Endothelial cell of hepatic sinusoid (primary cell): ENCODE results near the gene SLC6A16.
"Not testable (repeated sequence)": the region's sequence is repeated elsewhere in the genome, so short reads cannot be mapped to it uniquely, and the experiment has no call there.

Experiments
- in situ Hi-C: cut with HindIII; loops from 2 replicates; pipeline ENCODE4 v1.10.0; 2017; ENCODE audit warnings: low sequenced_read_pairs

The SLC6A16 gene

DNA sequence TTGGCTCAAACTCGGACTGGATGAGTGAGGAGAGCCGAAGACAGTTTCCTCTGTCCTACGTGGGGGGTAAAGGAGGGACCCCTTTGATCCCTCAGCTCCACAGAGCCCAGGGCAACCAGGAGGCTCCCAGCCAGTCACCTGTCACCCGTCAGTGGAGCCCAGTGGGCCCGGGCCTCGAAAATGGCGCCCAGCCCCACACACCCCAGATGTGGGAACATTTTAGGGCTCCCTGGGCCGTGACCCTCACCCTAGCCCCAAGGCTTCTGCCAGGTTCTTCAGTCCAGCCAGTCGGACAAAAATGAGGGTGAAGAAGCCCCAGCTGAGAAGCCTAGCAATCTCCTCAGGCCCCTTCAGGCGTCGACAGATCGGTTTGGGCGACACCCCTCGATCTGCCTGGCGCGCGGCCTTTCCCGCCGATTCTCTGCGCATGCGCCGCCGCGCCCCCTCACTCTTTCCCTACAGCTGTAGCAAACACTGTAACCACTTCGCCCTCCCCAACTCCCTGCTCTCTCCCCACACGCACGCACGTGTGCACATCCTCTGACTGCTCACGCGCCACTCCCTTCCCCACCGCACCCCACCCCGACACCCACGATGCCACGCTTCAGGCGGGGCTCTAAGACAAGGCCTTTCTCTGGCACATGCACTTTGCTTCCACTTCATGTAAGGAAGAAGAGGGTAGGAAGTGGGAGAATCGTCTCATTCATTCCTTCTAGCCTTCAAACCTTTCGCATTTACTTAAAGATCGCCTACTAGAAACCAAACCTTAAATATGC, at the start of gene SLC6A16:
Gene SLC6A16, minus strand, starts transcription at position 391 of the 776 bp plus-strand sequence. CDS start 13,844 bp downstream, outside the sequence.
- in situ Hi-C loops: loop anchor here (5.0 kb wide), 2 partner anchors 38 to 83 kb away; no protein-coding TSS in a partner anchor

DNA sequence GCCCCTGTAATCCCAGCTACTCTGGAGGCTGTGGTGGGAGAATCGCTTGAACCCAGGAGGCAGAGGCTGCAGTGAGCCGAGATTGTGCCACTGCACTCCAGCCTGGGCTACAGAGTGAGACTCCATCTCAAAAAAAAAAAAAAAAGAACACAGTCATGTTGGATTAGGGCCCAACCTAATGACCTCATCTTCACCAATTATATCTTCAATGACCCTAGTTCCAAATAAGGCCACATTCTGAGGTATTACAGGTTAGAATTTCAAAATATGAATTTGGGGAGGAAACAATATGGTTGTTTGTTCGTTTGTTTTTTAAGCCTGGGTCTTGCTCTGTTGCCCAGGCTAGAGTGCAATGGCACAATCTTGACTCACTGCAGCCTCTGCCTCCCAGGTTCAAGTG, 48.2 kb upstream of the SLC6A16 start:
- in situ Hi-C loops: not testable (repeated sequence)

DNA sequence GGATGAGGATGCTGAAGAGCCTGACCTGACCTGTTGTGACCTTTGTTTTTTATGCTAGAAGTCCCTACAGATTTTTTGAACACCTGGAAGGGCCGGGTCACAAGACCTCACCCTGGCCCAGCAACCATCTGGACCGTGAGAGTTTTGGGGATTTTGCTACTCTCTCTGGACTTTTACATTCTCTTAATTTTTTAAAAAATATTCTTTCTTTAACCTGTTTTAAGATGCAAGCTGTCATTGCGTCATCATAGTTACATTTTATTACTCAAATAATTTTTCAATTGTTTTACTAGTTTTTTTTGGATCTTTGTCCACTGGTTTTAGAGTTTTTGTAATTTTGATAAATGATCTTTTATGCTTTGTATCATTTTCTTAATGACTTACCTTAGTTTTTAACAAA, 46.2 kb upstream of the SLC6A16 start:
- in situ Hi-C loops: no loop called here

DNA sequence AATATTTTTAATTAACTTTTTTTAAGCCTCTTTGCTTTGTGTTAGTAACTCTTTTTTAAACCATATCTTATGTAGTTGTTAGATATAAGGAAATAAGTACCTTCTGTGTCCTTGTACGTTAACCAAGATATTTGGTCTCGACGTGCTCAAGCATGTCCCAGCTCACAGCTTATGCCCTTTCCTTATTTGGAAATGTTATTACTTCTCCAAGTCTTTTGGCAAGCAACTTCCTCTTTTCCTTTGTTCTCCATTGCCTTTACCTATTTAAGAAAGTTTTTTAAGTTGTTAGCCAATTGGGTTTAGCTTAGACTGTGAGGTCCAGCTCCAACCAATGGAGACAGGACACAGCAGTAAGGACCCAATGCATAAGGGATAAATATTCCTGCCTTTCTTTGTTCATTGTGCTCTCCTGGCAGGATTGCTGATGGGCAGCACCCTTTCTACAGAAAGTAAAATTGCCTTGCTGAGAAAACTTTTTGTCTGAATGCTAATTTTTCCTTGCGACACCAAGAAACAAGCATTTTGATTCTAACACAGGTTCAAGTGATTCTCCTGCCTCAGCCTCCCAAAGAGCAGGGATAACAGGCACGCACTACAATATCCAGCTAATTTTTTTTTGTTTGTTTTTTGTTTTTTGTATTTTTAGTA, 43.8 kb upstream of the SLC6A16 start:
- in situ Hi-C loops: no loop called here

DNA sequence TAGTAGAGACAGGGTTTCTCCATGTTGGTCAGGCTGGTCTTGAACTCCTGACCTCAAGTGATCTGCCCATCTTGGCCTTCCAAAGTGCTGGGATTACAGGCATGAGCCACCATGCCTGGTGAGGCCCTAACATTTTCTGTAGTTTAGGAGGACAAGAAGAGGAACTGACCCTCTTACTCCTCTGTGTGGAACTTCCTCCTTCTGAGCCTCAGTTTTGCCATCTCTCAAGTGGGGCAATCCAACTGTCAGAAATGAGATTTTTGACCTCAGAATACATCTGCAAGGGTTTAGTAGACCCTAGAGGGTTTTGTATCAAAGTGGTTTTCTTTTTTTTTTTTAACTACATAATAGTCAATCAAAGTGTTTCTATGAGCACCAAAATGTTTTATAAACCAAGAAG, 41.1 kb upstream of the SLC6A16 start:
- in situ Hi-C loops: no loop called here

DNA sequence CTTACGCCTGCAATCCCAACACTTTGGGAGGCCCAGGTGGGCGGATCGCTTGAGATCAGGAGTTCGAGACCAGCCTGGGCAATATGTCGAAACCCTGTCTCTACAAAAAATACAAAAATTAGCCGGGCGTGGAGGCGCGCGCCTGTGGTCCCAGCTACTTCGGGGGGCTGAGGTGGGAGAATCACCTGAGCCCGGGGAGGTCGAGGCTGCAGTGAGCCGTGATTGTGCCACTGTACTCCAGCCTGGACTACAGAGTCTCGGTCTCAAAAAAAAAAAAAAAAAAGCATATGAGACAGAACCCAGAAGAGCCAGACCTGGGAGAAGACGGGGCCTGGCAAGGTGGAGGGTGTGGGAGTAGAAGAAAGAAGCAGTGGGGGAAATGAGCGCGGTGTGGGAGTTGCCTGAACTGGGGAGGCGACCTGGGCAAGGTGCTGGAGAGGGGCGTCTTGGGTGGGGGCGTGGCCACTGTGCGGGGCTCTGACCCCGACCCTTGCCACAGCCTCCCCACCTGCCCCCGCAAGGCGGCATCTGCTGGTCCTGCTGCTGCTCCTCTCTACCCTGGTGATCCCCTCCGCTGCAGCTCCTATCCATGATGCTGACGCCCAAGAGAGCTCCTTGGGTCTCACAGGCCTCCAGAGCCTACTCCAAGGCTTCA, 39.2 kb upstream of the SLC6A16 start:
- in situ Hi-C loops: no loop called here

DNA sequence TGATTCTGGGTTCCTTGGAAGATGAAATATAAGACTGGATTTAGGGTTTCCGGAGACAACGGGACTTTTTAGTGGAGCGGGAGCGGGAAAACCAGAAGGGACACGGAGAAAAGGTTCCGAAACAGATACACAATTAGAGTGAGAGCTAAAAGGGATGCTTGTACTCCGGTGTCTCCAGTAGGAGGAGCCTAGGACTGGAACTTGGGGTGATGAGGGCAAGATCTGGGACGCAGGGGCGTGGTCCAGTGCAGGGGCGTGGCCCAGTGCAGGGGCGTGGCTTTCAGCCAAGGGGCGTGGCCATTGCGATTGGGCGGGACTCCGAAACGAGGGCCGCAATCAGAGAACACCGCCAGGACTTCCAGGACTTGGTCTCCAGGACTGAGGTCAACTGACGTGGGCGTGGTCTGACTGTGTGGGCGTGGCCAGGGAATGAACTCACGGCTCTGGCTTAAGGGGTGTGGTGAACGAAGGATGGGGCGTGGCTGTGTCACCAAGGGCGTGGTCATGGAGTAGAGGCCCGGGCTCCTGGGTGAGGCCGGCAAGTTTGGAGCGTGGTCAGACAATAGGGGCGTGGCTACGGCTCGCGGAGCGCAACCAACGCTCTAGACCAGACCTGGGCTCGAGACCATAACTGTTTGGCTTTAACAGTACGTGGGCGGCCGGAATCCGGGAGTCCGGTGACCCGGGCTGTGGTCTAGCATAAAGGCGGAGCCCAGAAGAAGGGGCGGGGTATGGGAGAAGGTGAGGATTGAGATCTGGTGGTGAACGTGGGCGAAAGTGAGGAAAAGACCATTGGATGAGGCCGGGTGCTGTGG, 38.5 kb upstream of the SLC6A16 start, which contains the start of gene DKKL1:
Gene DKKL1, plus strand, starts transcription at position 610 of the 815 bp plus-strand sequence. Its CDS starts 122 bp downstream, at position 732.
- in situ Hi-C loops: no loop called here

DNA sequence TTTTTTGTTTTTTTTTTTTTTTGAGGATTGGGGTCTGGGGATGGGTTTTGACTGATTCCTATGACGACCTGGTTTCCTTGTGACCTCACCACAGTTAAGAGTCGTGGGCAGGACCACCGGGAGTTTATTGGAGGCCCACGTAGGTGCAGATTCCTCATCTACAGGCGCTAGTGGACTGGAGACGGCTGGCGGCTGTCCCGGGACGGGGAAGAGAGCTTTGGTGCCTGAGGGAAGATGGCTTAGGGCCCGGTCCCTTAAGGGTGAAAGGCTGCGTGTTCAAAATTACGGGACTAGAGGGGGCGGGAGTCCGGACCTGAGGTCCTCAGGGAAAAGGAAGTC, 37.9 kb upstream of the SLC6A16 start:
- in situ Hi-C loops: no loop called here

DNA sequence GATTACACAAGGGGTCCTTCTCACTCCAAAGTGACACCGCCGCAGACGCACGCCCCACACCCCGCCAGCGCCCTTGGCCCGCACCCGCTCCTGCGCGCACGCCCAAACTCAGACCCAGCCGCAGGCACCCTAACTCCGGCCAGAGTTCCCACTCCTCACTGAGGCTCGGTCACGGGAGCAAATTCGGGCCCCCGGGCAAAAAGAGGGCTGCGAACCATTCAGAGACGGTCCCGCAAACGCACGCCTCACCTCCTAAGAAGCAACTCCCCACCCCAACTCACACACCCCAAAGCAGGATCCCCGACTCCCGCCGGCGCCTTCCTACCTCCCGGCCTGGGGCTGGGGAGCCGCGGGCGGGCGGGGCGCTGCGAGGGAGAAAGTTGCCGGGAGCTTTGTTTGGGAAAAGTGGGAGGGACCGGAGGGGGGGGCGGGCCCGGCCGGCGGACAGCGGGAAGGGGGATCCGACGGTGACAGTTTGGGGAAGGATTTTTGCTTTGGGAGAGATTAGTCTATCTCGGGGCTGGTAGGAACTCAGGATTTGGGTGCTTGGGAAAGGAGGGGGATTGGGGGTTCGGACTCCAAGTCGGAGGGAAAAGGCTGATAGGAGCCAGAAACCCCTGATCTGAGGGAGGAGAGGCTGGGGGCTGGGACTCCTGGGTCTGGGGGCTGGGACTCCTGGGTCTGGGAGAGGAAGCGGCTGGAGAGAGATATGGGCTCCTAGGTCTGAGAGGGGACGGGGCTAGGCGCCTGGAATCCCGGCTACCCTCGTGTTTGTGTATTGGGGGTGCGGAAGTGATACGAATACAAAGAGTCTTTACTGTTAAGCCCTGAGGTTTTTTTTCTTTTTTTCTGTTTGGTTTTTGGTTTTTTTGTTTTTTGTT, 37.3 kb upstream of the SLC6A16 start, which contains the start of gene TEAD2:
Gene TEAD2, minus strand, starts transcription at position 369 of the 881 bp plus-strand sequence. CDS start 2,341 bp downstream, outside the sequence.
- in situ Hi-C loops: no loop called here

DNA sequence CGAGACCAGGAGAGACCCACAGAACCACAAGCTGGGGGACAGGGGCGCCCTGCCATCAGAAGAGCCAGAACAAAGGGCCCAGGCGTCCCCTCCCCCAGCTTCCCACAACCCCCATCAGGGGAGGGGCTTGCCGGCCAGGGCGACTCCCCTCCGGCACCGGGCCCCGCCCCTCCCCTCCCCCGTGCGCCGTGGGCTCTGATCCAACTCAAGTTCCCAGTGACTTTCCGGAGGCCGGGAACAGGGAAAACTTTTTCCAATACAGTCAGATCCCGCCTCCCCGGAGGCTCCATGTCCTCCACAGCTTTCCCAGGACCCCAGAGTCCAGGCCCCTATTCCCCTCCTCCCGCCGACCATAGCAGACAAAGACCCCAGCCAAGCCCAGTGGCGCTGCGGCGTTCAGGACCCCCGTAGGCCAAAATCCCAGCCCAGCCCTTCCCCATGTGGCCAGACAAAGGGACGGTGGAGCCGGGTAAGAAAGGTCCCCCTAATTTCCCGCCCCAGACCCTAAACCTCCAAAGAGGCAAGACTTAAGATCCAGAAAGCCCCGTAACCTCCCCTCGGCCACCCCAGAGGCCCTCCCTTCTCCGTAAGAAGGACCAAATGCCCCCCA, 36.6 kb upstream of the SLC6A16 start:
- in situ Hi-C loops: no loop called here

DNA sequence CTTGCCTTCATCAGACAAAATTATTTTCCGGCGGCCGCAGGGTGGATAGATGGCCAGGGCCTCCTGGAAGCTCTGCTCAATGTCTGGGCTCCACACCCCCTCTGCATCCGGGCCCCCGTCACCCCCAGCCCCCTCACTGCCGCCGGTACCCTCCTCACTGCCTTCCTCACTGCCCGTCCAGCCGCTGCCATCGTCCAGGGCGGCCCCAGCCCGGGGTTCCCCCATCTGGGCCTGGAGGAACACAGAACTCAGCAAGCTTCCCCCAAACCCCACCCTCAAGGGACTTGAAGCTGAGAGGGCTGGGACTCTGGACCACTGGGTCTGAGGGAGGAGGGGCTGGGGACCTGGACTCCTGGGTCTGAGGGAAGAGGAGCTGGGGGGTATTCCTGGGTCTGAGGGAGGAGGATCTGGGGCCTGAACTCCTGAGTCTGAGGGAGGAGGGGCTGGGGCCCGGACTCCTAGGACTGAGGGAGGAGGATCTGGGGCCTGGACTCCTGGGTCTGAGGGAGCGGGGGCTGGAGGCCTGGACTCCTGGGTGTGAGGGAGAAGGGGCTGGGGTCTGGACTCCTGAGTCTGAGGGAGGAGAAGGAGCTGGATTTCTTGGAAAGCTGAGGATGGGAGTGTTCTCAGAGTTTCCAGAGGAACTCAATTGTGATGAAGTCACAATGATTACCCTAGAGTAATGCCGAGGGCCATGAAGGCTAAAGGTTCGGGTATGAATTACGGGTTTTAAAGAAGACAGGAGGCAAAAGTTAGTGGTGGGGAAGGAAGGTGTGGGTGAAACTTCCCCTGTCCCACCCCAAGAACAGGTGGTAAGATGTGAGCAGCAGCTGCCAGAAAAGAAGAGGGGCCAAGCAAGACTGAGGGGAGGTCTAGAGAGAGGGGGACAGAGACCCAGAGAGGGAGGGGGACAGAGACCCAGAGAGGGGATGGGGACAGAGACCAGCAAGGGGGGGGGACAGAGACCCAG, 35.1 kb upstream of the SLC6A16 start:
- in situ Hi-C loops: no loop called here

DNA sequence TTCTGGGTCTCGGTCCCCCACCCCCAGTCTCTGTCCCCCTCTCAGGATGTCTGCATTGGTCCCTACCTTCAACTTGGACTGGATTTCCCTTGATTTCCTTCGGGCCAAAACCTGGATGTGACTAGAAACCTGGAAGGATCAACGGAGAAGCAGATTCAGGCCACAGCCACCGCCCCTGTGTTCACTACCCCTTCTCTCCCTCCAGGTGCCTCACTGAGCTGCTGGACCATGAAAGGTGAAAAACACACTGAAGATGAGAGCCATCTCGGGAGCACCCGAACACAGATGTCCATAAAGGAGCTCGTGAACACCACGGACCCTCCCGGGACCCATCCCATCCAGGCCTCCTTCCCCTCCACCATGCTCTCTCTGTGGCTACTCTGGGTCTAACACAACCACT, 32.2 kb upstream of the SLC6A16 start:
- in situ Hi-C loops: no loop called here

DNA sequence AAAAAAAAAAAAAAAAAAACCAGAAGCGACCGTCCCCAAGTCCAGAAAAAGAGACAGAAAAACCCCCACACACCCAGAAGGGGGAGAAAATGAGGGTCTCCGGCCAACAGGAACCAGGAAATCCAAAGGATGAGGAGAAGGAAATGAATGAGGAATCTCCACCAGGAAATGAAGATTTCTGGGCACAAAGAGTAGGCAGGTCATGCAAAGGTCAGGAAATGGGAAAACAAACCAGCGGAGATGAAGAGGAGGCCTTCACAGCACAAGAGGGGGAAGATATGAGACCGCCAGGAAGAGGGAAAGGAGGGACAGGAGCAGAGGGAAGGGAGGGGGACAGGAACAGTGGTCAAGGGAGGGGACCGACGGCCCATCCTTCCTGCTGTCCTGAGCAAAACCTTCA, 31.4 kb upstream of the SLC6A16 start:
- in situ Hi-C loops: no loop called here

DNA sequence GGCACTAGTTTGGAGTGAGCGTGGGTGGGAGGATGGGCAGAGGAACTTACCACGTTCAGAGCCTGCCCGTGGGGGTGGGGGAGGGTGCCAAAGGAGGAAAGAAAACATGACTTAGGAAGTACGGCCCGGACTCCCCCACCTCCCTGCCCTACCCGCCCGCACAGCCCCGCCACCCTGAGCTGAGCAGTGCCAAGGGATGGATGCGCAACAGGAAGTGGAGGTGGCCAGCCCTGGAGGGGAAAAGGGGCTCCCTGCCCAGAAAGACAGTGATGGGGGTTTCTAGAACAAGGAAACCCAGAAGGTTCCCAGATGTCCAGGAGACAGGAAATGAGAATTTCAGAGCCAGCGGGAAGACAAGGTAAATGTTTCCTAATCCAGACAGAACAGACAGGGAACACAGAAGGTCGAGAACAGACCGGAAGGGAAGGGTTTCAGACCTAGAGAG, 30.9 kb upstream of the SLC6A16 start:
- in situ Hi-C loops: no loop called here

DNA sequence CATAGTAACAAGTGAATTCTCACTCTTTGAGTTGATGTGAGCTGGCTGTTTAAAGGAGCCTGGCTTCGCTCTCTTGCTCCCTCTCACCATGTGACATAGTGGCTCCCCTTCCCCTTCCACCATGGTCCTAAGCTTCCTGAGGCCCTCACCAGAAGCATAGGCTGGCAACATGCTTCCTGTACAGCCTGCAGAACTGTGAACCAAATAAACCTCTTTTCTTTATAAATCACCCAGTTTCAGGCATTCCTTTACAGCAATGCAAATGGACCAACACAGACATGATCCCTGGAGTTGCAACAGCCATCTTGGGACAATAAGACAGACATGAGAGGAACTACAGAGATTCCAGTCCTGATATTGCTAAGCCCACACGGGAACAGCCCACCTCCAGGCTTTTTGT, 24.6 kb upstream of the SLC6A16 start:
- in situ Hi-C loops: no loop called here

DNA sequence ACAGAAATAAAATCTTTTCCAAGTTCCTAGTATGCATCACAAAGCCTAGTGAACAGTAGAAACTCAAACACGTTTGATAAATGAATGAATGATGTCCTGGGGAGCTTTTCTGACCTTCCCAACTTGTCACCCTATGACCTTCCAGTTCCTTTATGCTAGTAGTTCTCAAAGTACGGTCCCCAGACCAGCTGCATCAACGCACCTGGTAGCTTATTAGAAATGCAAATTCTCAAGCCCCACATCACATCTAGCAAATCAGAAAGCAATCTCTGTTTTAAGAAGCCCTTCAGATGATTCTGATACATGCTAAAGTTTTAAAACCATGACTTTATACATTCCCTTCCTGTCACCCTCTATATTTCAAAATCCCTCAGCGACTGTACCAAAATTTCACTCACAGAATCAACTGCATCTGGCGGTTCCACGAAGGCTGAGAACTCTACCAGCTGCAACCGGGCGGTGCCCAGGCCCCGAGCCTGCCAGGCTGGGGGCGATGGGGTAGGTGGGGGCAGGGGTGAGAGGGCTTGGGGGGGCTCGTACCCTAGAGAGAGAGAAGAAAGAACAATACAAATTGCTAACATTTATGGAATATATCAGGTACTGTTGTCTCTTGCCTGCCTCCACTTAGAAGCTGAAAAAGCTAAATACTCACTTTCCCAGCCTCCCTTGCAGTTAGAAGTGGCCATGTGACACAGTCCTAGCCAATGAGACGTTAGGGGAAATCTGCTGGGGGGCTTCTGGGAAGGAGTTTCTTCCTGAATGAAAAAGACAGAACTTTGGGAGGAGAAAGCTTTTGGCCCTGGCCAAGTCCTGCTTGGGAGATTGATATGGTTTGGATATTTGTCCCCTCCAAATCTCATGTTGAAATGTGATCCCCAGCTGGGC, 23.6 kb upstream of the SLC6A16 start:
- in situ Hi-C loops: no loop called here

DNA sequence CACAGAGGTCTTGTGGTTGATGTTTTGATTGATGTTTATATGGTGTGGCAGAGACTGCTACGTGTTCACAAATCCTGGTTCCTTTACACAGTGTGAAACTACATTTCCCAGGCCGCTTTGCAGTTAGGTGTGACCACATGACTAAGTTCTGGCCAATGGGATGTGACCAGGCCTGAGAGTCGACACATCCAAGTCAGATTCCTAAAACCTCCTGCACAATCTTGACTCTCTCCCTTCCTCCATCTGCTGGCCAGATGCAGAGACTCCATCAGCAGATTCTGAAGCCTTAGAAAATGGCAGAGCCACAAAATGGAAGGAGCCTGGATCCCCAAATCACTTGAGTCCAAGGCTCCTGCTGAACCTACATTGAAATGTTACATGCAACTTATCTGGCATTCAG, 22.8 kb upstream of the SLC6A16 start:
- in situ Hi-C loops: no loop called here
